Caki2 (cell line): Measurements from ENCODE around the gene CLIC4. TPM values are rescaled to one million over a fixed set of nuclear protein-coding genes. Genes with fewer than 3 reads are reported as not detected.
"Not testable (repeated sequence)": the region's sequence is repeated elsewhere in the genome, so short reads cannot be mapped to it uniquely, and the experiment has no call there.

Source experiments
- DNase-seq: peaks from one replicate; pipeline ENCODE4 v3.0.0-alpha.2; 2015; ENCODE audit warnings: low read depth
- in situ Hi-C: cut with HindIII; loops from 2 replicates; pipeline ENCODE4 v1.10.0; 2016; ENCODE audit warnings: low sequenced_read_pairs, low pct_unique_long_range_greater_than_20kb, mixed read lengths
- total RNA-seq: library from RNA; depleted of rRNA; stranded (reverse); fragments of >200 nt; shearing (Covaris generic); gene quantifications from 2 replicates; pipeline ENCODE4 v1.2.3, GENCODE V29; 2014; ENCODE audit warnings: low replicate concordance

Gene CLIC4
- total RNA-seq, 1 experiment from 2014 or later = 29.5 TPM

GRCh38 chr1:24763671-24764070 lies 18.4 kb downstream of the CLIC4 start:
- no peak for DNase-seq
- in situ Hi-C loops = loop anchor here (25.0 kb wide), 1 partner anchor 101 kb away; no protein-coding TSS in a partner anchor

DNA sequence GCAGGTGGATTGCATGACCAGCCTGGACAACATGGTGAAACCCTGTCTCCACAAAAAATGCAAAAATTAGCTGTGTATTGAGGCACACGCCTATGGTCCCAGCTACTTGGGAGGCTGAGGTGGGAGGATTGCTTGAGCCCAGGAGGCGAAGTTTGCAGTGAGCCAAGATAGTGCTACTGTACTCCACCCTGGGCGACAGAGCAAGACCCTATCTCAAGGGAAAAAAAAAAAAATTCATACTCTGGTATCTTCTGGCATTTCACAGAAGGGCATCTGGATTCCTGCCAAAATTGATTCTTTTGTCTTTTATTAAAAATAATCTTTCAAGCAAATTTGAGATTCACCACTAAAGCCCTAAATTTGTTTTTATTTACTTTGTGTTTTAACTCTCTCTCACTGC lies 19.2 kb downstream of the CLIC4 start:
- no peak for DNase-seq
- in situ Hi-C loops = loop anchor here (25.0 kb wide), 1 partner anchor 102 kb away; no protein-coding TSS in a partner anchor

- no peak for DNase-seq
- in situ Hi-C loops = loop anchor here (25.0 kb wide), 1 partner anchor 103 kb away; no protein-coding TSS in a partner anchor
Observed at GRCh38 chr1:24764848-24765247, 19.6 kb downstream of the CLIC4 start.

GRCh38 chr1:24765308-24765988 lies 20.2 kb downstream of the CLIC4 start:
- in situ Hi-C loops = loop anchor here (25.0 kb wide), 1 partner anchor 103 kb away; no protein-coding TSS in a partner anchor

DNA sequence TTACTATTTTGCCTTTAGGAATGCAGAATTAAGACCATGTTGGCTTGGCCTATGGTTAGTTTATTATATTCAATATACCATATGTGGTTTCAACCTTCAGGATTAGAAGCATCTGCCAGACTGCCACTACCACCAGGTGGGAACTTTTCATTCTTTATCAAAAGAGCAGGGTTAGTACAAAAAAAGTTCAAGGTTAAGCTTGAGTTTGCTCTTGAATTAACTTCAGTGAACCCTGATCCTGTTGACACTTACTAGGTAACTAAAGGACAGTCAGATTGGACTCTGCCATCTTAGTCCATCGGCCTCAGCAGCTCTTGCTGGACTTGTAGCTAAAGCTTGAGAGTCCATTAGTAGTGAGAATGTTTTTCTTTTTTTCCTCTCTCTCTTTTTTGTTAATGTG lies 22.1 kb downstream of the CLIC4 start:
- in situ Hi-C loops = loop anchor here (25.0 kb wide), 1 partner anchor 105 kb away; no protein-coding TSS in a partner anchor
- DNase-seq = no peak

More at GRCh38 chr1:24765308-24765988, 20.2 kb downstream of the CLIC4 start:
- DNase-seq = no peak

GRCh38 chr1:24768873-24769605 lies 23.8 kb downstream of the CLIC4 start:
- DNase-seq = no peak

DNA sequence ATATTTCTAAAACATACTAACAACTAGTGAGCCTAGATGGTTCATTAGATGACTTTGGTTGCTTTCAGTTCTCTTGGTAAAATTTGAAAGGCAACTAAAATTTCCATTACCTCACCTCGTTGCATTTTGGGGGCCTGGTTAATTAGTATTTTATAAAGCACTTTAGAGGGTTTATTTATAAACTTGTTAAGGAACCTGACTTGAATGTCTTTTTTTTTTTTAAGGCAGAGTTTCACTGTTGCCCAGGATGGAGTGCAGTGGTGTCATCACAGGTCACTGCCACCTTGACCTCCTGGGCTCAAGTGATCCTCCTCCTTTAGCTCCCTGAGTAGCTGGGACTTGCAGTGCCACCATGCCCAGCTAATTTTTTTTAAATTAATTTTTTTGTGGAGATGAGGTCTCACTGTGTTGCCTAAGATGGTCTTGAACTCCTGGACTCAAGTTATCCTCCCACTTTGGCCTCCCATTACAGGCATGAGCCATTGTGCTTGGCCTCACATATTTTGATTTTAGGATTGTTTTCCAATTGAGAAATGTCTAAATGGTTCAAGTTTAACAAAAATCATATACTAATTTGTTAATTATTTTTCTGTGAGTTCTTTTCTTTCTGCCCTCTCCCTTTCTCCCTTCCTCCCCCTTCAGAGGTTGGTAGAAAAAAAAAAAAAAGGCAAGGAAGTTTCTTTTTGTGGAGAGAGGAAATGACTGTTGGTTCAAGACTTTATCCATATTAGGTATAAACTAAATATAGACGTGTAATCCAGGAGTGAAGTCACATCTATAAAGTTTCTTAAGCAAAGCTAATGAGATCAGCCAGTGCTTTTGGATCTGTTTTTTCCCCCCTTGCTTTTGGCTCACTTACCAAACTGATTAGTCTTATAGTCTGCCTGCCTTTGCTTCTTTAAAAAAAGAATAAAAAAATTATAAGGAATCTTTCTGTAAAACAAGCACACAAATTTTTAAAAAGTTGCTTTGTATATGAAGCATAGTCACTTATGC lies 24.7 kb downstream of the CLIC4 start:
- in situ Hi-C loops = loop anchor here (25.0 kb wide), 1 partner anchor 108 kb away; no protein-coding TSS in a partner anchor
- peak; percentile 64 for DNase-seq

More at GRCh38 chr1:24768873-24769605, 23.8 kb downstream of the CLIC4 start:
- in situ Hi-C loops = loop anchor here (25.0 kb wide), 1 partner anchor 107 kb away; no protein-coding TSS in a partner anchor

GRCh38 chr1:24770881-24771280 lies 25.6 kb downstream of the CLIC4 start:
- in situ Hi-C loops = loop anchor here (25.0 kb wide), 1 partner anchor 109 kb away; no protein-coding TSS in a partner anchor
- DNase-seq = no peak

GRCh38 chr1:24771574-24771973 lies 26.3 kb downstream of the CLIC4 start:
- no peak for DNase-seq
- in situ Hi-C loops = loop anchor here (25.0 kb wide), 1 partner anchor 109 kb away; no protein-coding TSS in a partner anchor

DNA sequence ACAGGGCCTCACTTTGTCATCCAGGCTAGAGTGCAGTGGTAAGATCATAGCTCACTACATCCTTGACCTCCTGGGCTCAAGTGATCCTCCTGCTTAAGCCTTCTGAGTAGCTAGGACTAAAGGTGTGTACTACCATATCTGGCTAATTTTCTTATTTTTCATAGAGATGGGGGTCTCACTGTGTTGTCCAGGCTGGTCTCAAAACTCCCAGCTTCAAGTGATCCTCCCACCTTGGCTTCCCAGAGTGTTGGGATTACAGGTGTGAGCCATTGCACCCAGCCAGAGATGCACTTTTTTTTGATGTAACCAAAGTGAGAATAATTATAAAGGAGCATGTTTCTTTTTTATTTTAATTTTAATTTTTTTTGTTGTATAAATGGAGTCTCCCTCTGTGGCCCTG lies 28.4 kb downstream of the CLIC4 start:
- in situ Hi-C loops = loop anchor here (25.0 kb wide), 1 partner anchor 111 kb away; no protein-coding TSS in a partner anchor
- DNase-seq = no peak

GRCh38 chr1:24775348-24775747 lies 30.1 kb downstream of the CLIC4 start:
- in situ Hi-C loops = no loop called here
- no peak for DNase-seq

DNA sequence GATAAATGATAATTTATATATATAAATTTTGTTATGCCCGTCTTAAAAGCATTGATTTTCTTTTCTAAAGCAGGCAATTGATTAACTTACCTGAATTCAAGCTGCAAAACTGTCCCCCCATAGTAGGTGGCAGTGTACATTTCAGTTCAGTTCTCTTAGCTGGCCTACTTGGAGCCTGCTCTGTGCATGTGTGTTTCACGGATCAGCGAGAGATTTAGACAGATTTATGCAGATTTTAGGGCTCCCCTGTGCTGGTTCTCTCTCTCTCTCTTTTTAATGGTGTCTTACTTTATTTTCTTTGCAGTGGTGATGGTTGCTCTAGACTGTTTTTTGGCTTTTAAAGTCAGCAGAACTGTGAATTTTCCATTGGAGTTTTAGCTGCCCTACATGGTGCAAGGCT lies 30.7 kb downstream of the CLIC4 start:
- in situ Hi-C loops = no loop called here

GRCh38 chr1:24776821-24777220 lies 31.6 kb downstream of the CLIC4 start:
- in situ Hi-C loops = no loop called here
- DNase-seq = no peak

More for the DNA sequence above, 30.7 kb downstream of the CLIC4 start:
- no peak for DNase-seq

DNA sequence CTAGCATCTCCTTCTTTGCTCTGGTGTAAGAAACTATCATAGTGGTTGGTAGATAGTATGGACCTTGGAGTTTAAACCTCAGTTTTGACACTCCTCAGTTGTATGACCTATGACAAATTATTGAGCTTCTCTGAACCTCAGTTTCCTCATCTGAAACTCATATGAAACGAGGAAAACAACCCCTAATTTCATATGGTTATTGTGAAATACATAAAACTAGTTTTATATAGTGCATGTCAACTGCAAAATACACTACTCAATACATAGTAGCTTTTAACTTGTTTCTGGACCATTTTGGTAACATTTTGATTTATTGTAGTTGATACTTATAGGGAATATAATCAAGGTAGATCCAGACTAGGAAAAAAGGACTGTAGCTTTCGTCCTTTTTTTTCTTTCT lies 32.9 kb downstream of the CLIC4 start:
- in situ Hi-C loops = no loop called here
- no peak for DNase-seq

GRCh38 chr1:24779199-24779598 lies 34.0 kb downstream of the CLIC4 start:
- DNase-seq, in situ Hi-C loops: not testable (repeated sequence)

GRCh38 chr1:24779689-24780464 lies 34.6 kb downstream of the CLIC4 start:
- in situ Hi-C loops = no loop called here
- no peak for DNase-seq

- DNase-seq, in situ Hi-C loops: not testable (repeated sequence)
Observed at GRCh38 chr1:24780626-24781025, 35.4 kb downstream of the CLIC4 start.
